Measurements from ENCODE around the gene DENND1A. TPM values are rescaled to one million over a fixed set of nuclear protein-coding genes. Genes with fewer than 3 reads are reported as not detected.

DENND1A gene
- total and polyA plus RNA-seq, 2 experiments from 2014 or later, result 13.1 to 28.7 TPM

- TF ChIP-seq ZNF462 (CRISPR knock-in tag; IDR thresholded peaks at IDR 0.05) (no peak), ZNF331 (CRISPR knock-in tag; IDR thresholded peaks at IDR 0.05; ENCODE audit: low read depth) (no peak)
Observed at GRCh38 chr9:123947326-123947725, 17.4 kb upstream of the DENND1A start (continued).

- Histone ChIP-seq H3K9me2 (ENCODE audit: insufficient read depth) (no peaks in the 10 kb centered on the region), H2AFZ (peak overlapping the region; percentile 9; the same call in 1 of the 2 replicates), H3F3A (replicated peaks; ENCODE audit: low read depth) (no peaks in the 10 kb centered on the region), H4K20me1 (replicated peaks; ENCODE audit: insufficient read depth) (no peaks in the 10 kb centered on the region), H3K4me2 (no peak overlapping the region), H3K36me3 (ENCODE audit: insufficient read depth) (no peaks in the 10 kb centered on the region), H3K27ac (ENCODE audit: low read depth) (no peak overlapping the region), H3K27me3 (ENCODE audit: insufficient read depth) (no peaks in the 10 kb centered on the region), H3K4me1 (ENCODE audit: insufficient read depth) (no peaks in the 10 kb centered on the region), H3K4me3 (no peak overlapping the region), H3K79me2 (replicated peaks; ENCODE audit: insufficient read depth) (no peaks in the 10 kb centered on the region)
- Mint-ChIP-seq H3K9me3 (no peaks in the 10 kb centered on the region), H3K27me3 (ENCODE audit: insufficient read depth, low read depth, poor library complexity) (peaks cover 1% of the 10 kb centered on the region), H3K4me1 (no peaks in the 10 kb centered on the region; the same call in 2 of the 3 replicates), H3K4me3 (no peak overlapping the region), H3K27ac (no peak overlapping the region), H3K36me3 (ENCODE audit: low read depth) (no peaks in the 10 kb centered on the region)
- DNase-seq (ENCODE audit: low spot score), result no peak
- ATAC-seq, result no peak
- TF ChIP-seq REST (IDR thresholded peaks at IDR 0.05; ENCODE audit: unreplicated experiment), result no peak
- TF ChIP-seq POLR2AphosphoS5 (IDR thresholded peaks at IDR 0.05; ENCODE audit: low read depth), result no peak
- no peak for TF ChIP-seq STAT1 (IDR thresholded peaks at IDR 0.05; ENCODE audit: unreplicated experiment)
- no peak for TF ChIP-seq CTCF (conservative IDR thresholded peaks at IDR 0.05; ENCODE audit: low read depth in 2 of 2)
- TF ChIP-seq CREB1 (CRISPR knock-in tag; IDR thresholded peaks at IDR 0.05; ENCODE audit: low read depth), result no peak
- TF ChIP-seq EZH2 (IDR thresholded peaks at IDR 0.05; ENCODE audit: low read depth, unreplicated experiment), result no peak
Observed at GRCh38 chr9:123946101-123946821, 16.3 kb upstream of the DENND1A start.
